ENCODE results near the gene MAPK8. TPM values are rescaled to one million over a fixed set of nuclear protein-coding genes. Genes with fewer than 3 reads are reported as not detected.
A peak's percentile ranks its signal among the peaks of the same experiment; 100 is the strongest.

MAPK8 gene
- total RNA-seq, 1 donor from 2014 or later: 30.6 TPM

- no peak for ATAC-seq (ENCODE audit: poor library complexity)
- intact Hi-C loops (cut with DNase I): loop anchor here (10.0 kb wide), 1 partner anchor 74 kb away; no protein-coding TSS in a partner anchor
Observed at GRCh38 chr10:48288661-48289060, 17.8 kb upstream of the MAPK8 start.

DNA sequence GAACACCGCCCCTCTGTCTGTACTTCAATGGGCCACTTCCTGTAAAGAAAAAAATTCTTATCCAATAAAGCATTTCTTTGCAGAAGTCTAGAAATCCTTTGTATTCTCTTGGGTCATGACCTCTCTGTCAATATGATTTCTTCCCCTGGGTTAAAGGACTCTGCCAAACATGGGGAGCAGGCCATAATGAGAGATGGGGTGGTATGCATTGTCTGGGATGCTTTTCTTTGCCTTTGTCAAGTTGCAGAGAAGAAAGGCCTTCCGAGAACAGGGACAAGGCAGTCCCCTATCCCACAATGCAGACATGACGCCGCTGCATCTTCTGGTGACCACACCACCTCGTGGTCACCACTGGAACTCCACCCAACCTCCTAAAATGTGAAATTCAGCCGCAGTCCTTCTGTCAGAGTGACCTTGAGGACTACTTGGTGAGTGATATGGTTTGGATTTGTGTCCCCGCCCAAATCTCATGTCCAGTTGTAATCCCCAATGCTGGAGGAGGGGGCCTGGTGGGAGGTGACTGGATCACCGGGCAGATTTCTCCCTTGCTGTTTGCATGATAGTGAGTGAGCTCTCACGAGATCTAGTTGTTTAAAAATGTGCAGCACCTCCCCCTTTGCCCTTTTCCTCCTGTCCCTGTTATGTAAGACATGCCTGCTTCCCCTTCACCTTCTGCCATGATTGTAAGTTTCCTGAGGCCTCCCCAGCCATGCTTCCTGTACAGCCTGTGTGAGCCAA is 16.8 kb upstream of the MAPK8 start:
- intact Hi-C loops (cut with DNase I): loop anchor here (10.0 kb wide), 1 partner anchor 75 kb away; no protein-coding TSS in a partner anchor
- ATAC-seq (ENCODE audit: poor library complexity) (peak; percentile 79), DNase-seq (peak; percentile 64)

More at GRCh38 chr10:48288661-48289060, 17.8 kb upstream of the MAPK8 start:
- no peak for DNase-seq

DNA sequence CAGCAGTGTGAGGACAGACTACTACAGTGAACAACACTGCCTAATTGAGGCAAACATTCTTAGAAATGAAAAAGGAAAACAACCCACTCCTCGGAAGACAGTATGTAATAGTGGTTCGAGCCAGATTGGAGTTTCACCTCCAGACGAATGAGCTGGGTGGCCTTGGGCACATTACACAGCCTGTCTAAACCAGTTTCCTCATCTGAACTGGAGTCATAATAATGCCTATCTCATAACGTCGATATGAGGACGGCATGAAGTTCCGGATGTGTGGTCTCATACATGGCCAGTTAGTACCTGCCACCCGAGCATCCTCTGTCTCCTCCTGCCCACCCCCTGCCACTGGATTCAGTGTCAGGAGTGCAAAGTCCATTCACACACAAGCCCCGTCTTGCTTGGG is 16.2 kb upstream of the MAPK8 start:
- intact Hi-C loops (cut with DNase I): no loop called here
- no peak for DNase-seq

GRCh38 chr10:48291190-48291589 is 15.3 kb upstream of the MAPK8 start:
- intact Hi-C loops (cut with DNase I): no loop called here
- ATAC-seq (ENCODE audit: poor library complexity): no peak

More for the DNA sequence above, 16.2 kb upstream of the MAPK8 start:
- no peak for ATAC-seq (ENCODE audit: poor library complexity)

DNA sequence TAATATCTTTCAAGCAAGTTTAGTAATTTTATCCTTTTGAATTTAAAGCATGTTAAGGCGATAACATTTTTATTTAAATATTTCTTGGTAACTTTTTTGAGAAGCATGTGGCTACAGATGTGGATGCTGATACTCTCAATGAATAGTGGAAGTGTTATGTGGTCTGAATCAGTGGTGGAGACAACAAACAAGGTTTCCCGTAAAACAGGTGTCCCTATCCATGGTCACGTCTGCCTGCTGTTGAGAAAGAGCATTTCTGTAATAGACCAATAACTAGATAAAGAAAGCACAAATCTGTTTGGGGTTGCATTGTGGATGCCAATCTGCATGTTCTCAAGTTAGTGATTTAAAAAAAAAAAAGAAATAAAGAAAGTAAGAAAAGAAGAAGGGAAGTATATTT is 13.9 kb upstream of the MAPK8 start:
- no peak for ATAC-seq (ENCODE audit: poor library complexity)
- DNase-seq: no peak
- intact Hi-C loops (cut with DNase I): no loop called here

More at GRCh38 chr10:48291190-48291589, 15.3 kb upstream of the MAPK8 start:
- DNase-seq: no peak

DNA sequence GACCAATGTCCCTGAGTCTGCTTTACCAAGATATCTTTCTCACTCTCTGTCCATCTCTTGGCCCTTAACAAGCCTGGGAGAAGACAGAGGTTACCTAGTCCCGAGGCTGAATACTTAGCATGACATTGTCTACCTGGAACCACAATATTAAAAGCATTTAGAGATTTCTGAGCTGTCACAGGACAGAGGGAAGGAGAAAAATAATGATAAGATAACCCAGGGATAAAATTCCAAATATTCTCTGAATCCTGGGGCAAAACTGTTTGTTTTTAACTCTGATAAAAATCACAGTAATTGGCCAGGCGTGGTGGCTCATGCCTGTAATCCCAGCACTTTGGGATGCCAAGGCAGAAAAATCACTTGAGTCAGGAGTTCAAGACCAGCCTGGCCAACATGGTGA is 12.0 kb upstream of the MAPK8 start:
- intact Hi-C loops (cut with DNase I): no loop called here
- DNase-seq (no peak), ATAC-seq (ENCODE audit: poor library complexity) (no peak)

- intact Hi-C loops (cut with DNase I): no loop called here
- ATAC-seq (ENCODE audit: poor library complexity) (no peak), DNase-seq (no peak)
Observed at GRCh38 chr10:48296576-48297098, 9.8 kb upstream of the MAPK8 start.

DNA sequence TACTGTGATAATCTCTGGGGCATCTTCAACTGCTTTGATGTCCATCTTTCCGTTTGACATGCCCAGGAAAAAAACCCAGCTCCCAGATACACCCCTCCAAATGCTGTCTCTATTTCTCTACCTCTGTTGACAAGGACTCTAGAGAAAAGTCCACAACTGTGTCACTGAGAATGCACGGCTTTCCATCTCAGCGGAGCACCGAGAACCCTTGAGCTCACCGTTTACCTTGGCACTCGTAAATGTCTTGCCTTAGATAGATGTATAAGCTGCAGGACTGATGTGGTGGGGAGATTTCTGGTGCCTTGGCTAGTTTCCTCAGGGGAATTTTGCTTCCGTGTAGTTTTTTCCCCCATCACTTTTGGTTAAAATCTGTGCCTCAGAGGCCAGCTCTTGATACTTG is 7.4 kb upstream of the MAPK8 start:
- intact Hi-C loops (cut with DNase I): no loop called here
- DNase-seq: no peak
- ATAC-seq (ENCODE audit: poor library complexity): no peak

GRCh38 chr10:48299692-48300091 is 6.8 kb upstream of the MAPK8 start:
- ATAC-seq (ENCODE audit: poor library complexity): no peak
- no peak for DNase-seq
- intact Hi-C loops (cut with DNase I): no loop called here

- no peak for ATAC-seq (ENCODE audit: poor library complexity)
- DNase-seq: no peak
- intact Hi-C loops (cut with DNase I): no loop called here
Observed at GRCh38 chr10:48300556-48300955, 5.9 kb upstream of the MAPK8 start.

DNA sequence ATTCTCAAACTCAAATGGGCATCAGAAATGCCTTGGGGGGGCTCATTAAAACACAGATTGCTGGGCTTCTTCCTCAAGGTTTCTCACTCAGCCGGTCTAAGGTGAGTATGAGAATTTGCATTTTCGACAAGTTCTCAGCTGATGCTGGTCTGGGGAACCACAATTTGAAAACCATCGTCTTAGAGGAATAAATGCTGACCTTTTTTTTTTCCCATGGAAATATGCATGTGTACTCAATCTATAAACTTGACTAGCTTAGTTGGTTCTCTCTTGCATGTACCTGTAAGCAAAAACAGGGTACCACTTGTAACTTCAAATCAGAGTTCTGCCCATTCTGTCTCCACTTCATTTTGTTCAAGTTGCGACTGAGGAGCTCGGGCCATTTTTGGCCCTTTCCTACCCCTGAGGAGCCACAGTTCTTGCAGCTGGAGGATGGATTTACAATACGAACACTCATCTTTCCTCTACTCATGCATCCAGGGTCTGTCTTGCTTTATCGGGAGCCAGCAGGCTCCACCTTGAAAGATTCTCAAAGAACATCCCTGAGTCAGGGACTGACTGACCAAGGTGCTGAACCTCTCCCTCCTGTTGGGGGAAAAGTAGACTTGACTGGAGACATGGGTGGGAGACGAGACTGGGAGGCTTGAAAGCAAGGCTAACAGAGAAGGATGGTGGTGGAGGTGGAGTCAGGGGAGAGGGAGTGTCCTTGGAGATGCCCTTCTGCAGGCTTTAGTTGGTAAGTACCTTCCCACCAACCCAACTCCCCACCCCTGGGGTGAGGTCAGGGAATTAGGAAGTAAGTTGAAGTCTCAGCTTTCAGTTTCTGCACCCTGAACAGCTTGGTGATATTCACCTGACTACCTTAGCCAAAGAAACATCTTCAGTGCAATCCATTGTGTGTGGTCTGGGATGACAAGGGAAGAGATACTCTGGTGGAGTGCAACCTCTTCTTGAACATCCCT is 3.7 kb upstream of the MAPK8 start:
- no peak for DNase-seq
- no peak for ATAC-seq (ENCODE audit: poor library complexity)
- intact Hi-C loops (cut with DNase I): no loop called here

GRCh38 chr10:48305905-48306264 is 592 bp upstream of the MAPK8 start:
- intact Hi-C loops (cut with DNase I): no loop called here
- ATAC-seq (ENCODE audit: poor library complexity) (no peak), DNase-seq (no peak)

GRCh38 chr10:48306870-48307710 is 613 bp downstream of the MAPK8 start:
- intact Hi-C loops (cut with DNase I): no loop called here
- ATAC-seq (ENCODE audit: poor library complexity): peak; percentile 76
- DNase-seq: peak; percentile 80

- ATAC-seq (ENCODE audit: poor library complexity) (no peak), DNase-seq (no peak)
- intact Hi-C loops (cut with DNase I): no loop called here
Observed at GRCh38 chr10:48307711-48308018, 1.2 kb downstream of the MAPK8 start.

GRCh38 chr10:48309711-48310226 is 3.3 kb downstream of the MAPK8 start:
- intact Hi-C loops (cut with DNase I): no loop called here
- no peak for ATAC-seq (ENCODE audit: poor library complexity)
- no peak for DNase-seq

DNA sequence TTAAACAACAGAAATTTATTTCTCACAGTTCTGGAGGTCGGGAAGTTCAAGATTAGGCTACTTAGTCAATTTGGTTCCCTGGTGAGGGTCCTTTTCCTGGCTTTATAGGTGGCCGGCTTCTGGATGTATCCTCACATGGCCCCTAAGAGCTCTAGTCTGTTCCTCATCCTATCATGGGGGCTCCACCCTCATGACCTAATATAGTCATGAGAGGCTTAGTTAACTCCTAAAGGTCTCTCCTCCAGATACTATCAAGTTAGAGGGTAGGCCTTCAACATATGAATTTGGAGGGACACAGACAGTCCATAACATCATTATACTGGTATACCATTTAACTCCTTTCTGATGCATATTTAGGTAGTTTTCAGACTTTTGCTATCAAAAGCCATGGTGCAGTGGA is 7.6 kb downstream of the MAPK8 start:
- ATAC-seq (ENCODE audit: poor library complexity) (no peak), DNase-seq (no peak)
- intact Hi-C loops (cut with DNase I): no loop called here

DNA sequence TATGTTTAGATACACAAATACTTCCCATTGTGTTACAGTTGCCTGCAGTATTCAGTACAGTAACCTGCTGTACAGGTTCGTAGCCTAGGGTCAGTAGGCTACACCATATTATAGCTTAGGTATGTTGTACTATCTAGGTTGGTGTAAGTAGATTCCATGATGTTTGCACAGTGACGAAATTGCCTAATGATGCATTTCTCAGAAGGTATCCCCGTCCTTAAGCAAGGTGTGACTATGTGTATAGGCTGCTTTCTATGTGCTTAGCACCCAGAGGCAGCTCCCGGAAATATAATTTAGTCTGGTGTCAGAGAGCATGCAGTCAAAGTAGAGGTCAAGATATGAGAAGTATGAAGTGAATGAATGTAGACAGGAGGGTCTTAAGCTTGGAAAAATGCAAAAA is 9.8 kb downstream of the MAPK8 start:
- intact Hi-C loops (cut with DNase I): no loop called here
- DNase-seq (no peak), ATAC-seq (ENCODE audit: poor library complexity) (no peak)

DNA sequence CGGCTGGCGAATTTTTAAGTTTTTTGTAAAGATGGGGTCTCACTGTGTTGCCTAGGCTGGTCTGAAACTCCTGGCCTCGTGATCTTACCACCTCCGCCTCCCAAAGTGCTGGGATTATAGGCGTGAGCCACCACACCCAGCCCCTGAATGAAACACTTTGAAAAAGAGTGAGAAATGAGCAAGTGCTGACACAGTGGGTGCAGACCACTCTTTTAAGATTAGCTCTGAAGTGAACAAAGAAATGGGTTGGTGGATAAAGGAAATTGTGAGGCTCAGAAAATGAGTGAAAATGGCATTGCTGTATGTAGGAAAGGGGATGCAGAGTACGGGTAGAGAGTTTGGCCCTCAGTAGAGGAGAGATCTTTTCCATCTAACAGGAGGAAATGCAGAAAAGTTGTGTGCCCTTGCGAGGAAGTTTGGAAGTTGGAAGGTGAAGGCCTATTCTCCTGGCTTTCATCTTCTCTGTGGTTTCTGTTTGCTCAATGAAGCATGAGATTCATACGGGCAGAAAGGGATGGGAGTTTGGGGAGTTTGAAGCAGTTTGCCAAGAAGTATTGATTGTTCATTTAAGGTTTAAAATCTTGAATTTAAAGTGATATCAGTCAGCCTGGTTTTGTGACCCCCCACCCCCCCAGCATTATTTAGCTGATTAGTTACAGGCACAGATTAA is 11.0 kb downstream of the MAPK8 start:
- intact Hi-C loops (cut with DNase I): no loop called here
- DNase-seq: no peak
- no peak for ATAC-seq (ENCODE audit: poor library complexity)

Data from Right ventricle myocardium superior (tissue), 1 donor.